ENCODE measurements around the gene COL4A2.

The COL4A2 gene

GRCh38 chr13:110562036-110562597, 255.0 kb downstream of the COL4A2 start:
- Histone ChIP-seq H3F3A (ENCODE audit: insufficient read depth, low read length) (peaks cover 17% of the 10 kb centered on the region), H3K9me3 (replicated peaks; ENCODE audit: insufficient read depth, low read length) (no peaks in the 10 kb centered on the region), H3K27me3 (replicated peaks; ENCODE audit: insufficient read depth, low read length) (peaks cover 16% of the 10 kb centered on the region), H3K4me2 (ENCODE audit: low read depth, low read length) (peak overlapping the region; percentile 68), H3K4me3 (ENCODE audit: low read length) (peak overlapping the region; percentile 65), H2AFZ (ENCODE audit: low read length) (peak overlapping the region; percentile 64), H3K27ac (ENCODE audit: low read length) (no peak overlapping the region), H3K9ac (ENCODE audit: low read length) (peak overlapping the region; percentile 2; the same call in 1 of the 2 replicates), H3K9me2 (replicated peaks; ENCODE audit: insufficient read depth, low read length) (no peaks in the 10 kb centered on the region), H3K79me2 (ENCODE audit: low read length) (no peaks in the 10 kb centered on the region), H3K36me3 (replicated peaks; ENCODE audit: insufficient read depth, low read length) (no peaks in the 10 kb centered on the region), H4K20me1 (ENCODE audit: insufficient read depth, low read length) (no peaks in the 10 kb centered on the region), H3K4me1 (ENCODE audit: low read length) (no peaks in the 10 kb centered on the region)
- no peak for TF ChIP-seq CTCF (IDR thresholded peaks at IDR 0.05; ENCODE audit: low read length)
- TF ChIP-seq EZH2phosphoT487 (IDR thresholded peaks at IDR 0.05; ENCODE audit: low read length): no peak
- no peak for TF ChIP-seq EZH2 (optimal IDR thresholded peaks at IDR 0.05; ENCODE audit: low read depth, low read length)
- DNase-seq: no peak

Measured in MM.1S (cell line).